HepG2 (cell line): ENCODE results near the gene PDK2. TPM values are rescaled to one million over a fixed set of nuclear protein-coding genes. Genes with fewer than 3 reads are reported as not detected.

ENCODE experiments used
- CENPT ChIP-seq: sonication (generic); formaldehyde crosslinking; IDR thresholded peaks from 2 replicates; pipeline ENCODE4 v1.8.0; 2022; ENCODE audit warnings: low read depth, mild to moderate bottlenecking, moderate library complexity, missing genetic modification reagents
- GTF2F1 ChIP-seq: fragments of 150-350 bp; IDR thresholded peaks from 2 replicates; pipeline ENCODE4 v1.6.1; 2014; ENCODE audit warnings: low read length
- HES4 ChIP-seq: sonication (generic); formaldehyde crosslinking; IDR thresholded peaks from 2 replicates; pipeline ENCODE4 v1.9.0; 2021; ENCODE audit warnings: mild to moderate bottlenecking, missing genetic modification reagents, borderline replicate concordance
- KLF13 ChIP-seq: sonication (generic); formaldehyde crosslinking; IDR thresholded peaks from 2 replicates; pipeline ENCODE4 v1.4.0; 2020; ENCODE audit warnings: mild to moderate bottlenecking, missing genetic modification reagents
- MED8 ChIP-seq: sonication (generic); formaldehyde crosslinking; IDR thresholded peaks from 2 replicates; pipeline ENCODE4 v1.8.1; 2023; ENCODE audit warnings: mild to moderate bottlenecking, missing genetic modification reagents; ENCODE audit not compliant: insufficient replicate concordance
- MTA3 ChIP-seq: sonication (generic); formaldehyde crosslinking; IDR thresholded peaks from 2 replicates; pipeline ENCODE4 v1.4.0; 2020; ENCODE audit warnings: missing genetic modification reagents
- NFIB ChIP-seq: sonication (generic); formaldehyde crosslinking; IDR thresholded peaks from 2 replicates; pipeline ENCODE4 v1.9.0; 2021; ENCODE audit warnings: missing genetic modification reagents, mild to moderate bottlenecking, borderline replicate concordance
- POGZ ChIP-seq: sonication (generic); formaldehyde crosslinking; IDR thresholded peaks from 2 replicates; pipeline ENCODE4 v1.4.0; 2020; ENCODE audit warnings: mild to moderate bottlenecking, missing genetic modification reagents
- ZNF256 ChIP-seq: sonication (generic); formaldehyde crosslinking; conservative IDR thresholded peaks from 2 replicates; pipeline ENCODE4 v1.4.0; 2020; ENCODE audit warnings: missing genetic modification reagents
- ZNF274 ChIP-seq: sonication (generic); formaldehyde crosslinking; IDR thresholded peaks from 2 replicates; pipeline ENCODE4 v1.5.1; 2020; ENCODE audit warnings: mild to moderate bottlenecking, missing genetic modification reagents
- ZNF326 ChIP-seq: sonication (generic); formaldehyde crosslinking; IDR thresholded peaks from 2 replicates; pipeline ENCODE4 v1.4.0; 2020; ENCODE audit warnings: missing genetic modification reagents, borderline replicate concordance
- ZNF44 ChIP-seq: sonication (generic); formaldehyde crosslinking; IDR thresholded peaks from 2 replicates; pipeline ENCODE4 v1.5.1; 2020; ENCODE audit warnings: mild to moderate bottlenecking, missing genetic modification reagents
- ZNF501 ChIP-seq: sonication (generic); formaldehyde crosslinking; IDR thresholded peaks from 2 replicates; pipeline ENCODE4 v1.5.1; 2020; ENCODE audit warnings: mild to moderate bottlenecking, moderate library complexity, missing genetic modification reagents
- ZNF615 ChIP-seq: sonication (generic); formaldehyde crosslinking; IDR thresholded peaks from 2 replicates; pipeline ENCODE4 v1.5.0; 2020; ENCODE audit warnings: mild to moderate bottlenecking, missing genetic modification reagents, borderline replicate concordance
- ZNF781 ChIP-seq: sonication (generic); formaldehyde crosslinking; IDR thresholded peaks from 2 replicates; pipeline ENCODE4 v1.5.1; 2020; ENCODE audit warnings: borderline replicate concordance, mild to moderate bottlenecking, missing genetic modification reagents; ENCODE audit errors: not compliant biosample characterization
- ZSCAN31 ChIP-seq: sonication (generic); formaldehyde crosslinking; IDR thresholded peaks from 2 replicates; pipeline ENCODE4 v1.5.0; 2020; ENCODE audit warnings: low read depth, mild to moderate bottlenecking, missing genetic modification reagents
- polyA plus RNA-seq, 8 experiments: library from polyadenylated mRNA; depleted of rRNA in 3 of 8; stranded (reverse) in 7 of 8; unstranded in 1 of 8; fragments of >200 nt; fragmentation: Illumina TruSeq in 4 of 8; extraction: Trizol in 4 of 8; gene quantifications; 2 replicates each; pipeline versions ENCODE4 v1.2.1 to v1.2.3, GENCODE V29; 2011 to 2016; ENCODE audit warnings: low read depth in 4 of 8, missing spikeins in 1 of 8, mixed read lengths in 1 of 8; ENCODE audit not compliant: insufficient read depth in 1 of 8
- total RNA-seq, 5 experiments: library from RNA; depleted of rRNA; stranded (reverse); fragments of >200 nt; fragmentation: Illumina TruSeq; extraction: Trizol; gene quantifications; 2 replicates each; pipeline ENCODE4 v1.2.3, GENCODE V29; 2016; ENCODE audit warnings: low read depth in 1 of 5
- TF ChIP-seq, protein P1 (sequence below): sonication (generic); formaldehyde crosslinking; IDR thresholded peaks from 2 replicates; pipeline ENCODE4 v1.4.0; 2020; ENCODE audit warnings: missing genetic modification reagents
- TF ChIP-seq, protein P2 (sequence below): sonication (generic); formaldehyde crosslinking; IDR thresholded peaks from 2 replicates; pipeline ENCODE4 v1.9.0; 2022; ENCODE audit warnings: low read depth, missing genetic modification reagents
- TF ChIP-seq, protein P3 (sequence below): sonication (generic); formaldehyde crosslinking; IDR thresholded peaks from 2 replicates; pipeline ENCODE4 v1.5.0; 2020; ENCODE audit warnings: mild to moderate bottlenecking, missing genetic modification reagents, borderline replicate concordance

The PDK2 gene
- total and polyA plus RNA-seq, 2 of the 13 experiments (the other 11 are each of a cell fraction or from before 2014, with no cell fraction given): 18.5 to 59.7 TPM

DNA sequence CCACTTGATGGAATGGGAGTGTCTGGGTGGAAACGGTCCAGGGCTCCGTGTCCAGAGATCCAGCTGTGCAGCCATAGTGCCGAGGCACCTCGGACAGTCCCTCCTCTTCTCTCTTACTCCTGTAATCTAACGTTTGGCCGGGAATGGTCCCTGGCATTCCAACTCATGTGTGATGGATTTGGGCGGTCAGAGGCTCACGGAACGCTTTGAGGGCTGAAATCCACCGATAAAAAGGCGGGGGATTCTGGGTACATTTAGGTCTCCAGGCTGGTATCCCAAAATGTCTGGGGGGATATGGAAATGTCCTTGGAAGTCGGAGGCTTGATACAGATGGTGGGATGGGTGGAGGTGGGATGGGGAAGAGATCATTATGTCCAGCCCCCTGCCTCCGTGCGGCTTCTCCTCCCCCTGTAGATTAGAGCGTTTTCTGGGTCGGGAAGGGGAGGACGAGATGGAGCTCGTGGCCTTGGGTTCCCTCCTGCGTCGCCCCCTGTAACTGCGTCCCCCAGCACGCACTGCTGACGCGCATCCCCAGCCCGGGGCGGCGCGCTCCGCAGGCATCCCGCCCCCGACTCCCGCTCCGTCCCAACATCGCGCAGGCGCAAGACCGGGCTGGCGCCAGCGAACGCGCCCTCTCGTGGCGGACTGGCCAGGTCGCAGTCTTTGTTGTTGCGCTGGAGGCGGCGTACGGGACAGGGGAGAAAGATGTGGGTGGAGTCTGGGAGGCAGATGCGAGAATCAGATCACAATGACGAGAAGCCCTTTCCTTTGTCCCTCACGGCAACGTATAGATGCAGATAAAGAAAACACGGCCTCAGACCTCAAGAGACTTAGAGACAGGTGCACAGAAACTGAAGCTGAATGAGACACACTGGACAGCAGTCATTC lies 66.1 kb downstream of the PDK2 start (continued):
- TF ChIP-seq ZNF501 (CRISPR knock-in tag) (peak; percentile 88), ZNF326 (CRISPR knock-in tag) (no peak), POGZ (CRISPR knock-in tag) (peak; percentile 46; the same call in 1 of the 2 replicates), MED8 (CRISPR knock-in tag) (no peak), ZNF256 (CRISPR knock-in tag) (no peak), ZNF615 (CRISPR knock-in tag) (no peak), ZSCAN31 (CRISPR knock-in tag) (peak; percentile 35; the same call in 1 of the 2 replicates), HES4 (CRISPR knock-in tag) (no peak), MTA3 (CRISPR knock-in tag) (no peak), NFIB (CRISPR knock-in tag) (no peak), GTF2F1 (no peak), KLF13 (peak; percentile 91; the same call in 1 of the 2 replicates), CENPT (CRISPR knock-in tag) (no peak), ZNF274 (peak; percentile 88), ZNF44 (0 out of 2 replicates have a peak, but pooled peaks have one; percentile 24), ZNF781 (CRISPR knock-in tag) (no peak)
- TF ChIP-seq, protein P1, sequence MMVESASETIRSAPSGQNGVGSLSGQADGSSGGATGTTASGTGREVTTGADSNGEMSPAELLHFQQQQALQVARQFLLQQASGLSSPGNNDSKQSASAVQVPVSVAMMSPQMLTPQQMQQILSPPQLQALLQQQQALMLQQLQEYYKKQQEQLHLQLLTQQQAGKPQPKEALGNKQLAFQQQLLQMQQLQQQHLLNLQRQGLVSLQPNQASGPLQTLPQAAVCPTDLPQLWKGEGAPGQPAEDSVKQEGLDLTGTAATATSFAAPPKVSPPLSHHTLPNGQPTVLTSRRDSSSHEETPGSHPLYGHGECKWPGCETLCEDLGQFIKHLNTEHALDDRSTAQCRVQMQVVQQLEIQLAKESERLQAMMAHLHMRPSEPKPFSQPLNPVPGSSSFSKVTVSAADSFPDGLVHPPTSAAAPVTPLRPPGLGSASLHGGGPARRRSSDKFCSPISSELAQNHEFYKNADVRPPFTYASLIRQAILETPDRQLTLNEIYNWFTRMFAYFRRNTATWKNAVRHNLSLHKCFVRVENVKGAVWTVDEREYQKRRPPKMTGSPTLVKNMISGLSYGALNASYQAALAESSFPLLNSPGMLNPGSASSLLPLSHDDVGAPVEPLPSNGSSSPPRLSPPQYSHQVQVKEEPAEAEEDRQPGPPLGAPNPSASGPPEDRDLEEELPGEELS: no peak
- TF ChIP-seq, protein P2, sequence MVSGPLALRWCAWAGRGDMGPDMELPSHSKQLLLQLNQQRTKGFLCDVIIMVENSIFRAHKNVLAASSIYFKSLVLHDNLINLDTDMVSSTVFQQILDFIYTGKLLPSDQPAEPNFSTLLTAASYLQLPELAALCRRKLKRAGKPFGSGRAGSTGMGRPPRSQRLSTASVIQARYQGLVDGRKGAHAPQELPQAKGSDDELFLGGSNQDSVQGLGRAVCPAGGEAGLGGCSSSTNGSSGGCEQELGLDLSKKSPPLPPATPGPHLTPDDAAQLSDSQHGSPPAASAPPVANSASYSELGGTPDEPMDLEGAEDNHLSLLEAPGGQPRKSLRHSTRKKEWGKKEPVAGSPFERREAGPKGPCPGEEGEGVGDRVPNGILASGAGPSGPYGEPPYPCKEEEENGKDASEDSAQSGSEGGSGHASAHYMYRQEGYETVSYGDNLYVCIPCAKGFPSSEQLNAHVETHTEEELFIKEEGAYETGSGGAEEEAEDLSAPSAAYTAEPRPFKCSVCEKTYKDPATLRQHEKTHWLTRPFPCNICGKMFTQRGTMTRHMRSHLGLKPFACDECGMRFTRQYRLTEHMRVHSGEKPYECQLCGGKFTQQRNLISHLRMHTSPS (CRISPR knock-in tag): 0 out of 2 replicates have a peak, but pooled peaks have one; percentile 30
- TF ChIP-seq, protein P3, sequence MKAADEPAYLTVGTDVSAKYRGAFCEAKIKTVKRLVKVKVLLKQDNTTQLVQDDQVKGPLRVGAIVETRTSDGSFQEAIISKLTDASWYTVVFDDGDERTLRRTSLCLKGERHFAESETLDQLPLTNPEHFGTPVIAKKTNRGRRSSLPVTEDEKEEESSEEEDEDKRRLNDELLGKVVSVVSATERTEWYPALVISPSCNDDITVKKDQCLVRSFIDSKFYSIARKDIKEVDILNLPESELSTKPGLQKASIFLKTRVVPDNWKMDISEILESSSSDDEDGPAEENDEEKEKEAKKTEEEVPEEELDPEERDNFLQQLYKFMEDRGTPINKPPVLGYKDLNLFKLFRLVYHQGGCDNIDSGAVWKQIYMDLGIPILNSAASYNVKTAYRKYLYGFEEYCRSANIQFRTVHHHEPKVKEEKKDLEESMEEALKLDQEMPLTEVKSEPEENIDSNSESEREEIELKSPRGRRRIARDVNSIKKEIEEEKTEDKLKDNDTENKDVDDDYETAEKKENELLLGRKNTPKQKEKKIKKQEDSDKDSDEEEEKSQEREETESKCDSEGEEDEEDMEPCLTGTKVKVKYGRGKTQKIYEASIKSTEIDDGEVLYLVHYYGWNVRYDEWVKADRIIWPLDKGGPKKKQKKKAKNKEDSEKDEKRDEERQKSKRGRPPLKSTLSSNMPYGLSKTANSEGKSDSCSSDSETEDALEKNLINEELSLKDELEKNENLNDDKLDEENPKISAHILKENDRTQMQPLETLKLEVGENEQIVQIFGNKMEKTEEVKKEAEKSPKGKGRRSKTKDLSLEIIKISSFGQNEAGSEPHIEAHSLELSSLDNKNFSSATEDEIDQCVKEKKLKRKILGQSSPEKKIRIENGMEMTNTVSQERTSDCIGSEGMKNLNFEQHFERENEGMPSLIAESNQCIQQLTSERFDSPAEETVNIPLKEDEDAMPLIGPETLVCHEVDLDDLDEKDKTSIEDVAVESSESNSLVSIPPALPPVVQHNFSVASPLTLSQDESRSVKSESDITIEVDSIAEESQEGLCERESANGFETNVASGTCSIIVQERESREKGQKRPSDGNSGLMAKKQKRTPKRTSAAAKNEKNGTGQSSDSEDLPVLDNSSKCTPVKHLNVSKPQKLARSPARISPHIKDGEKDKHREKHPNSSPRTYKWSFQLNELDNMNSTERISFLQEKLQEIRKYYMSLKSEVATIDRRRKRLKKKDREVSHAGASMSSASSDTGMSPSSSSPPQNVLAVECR (CRISPR knock-in tag): peak; percentile 70
